Naive B cell (primary cell): Measurements from ENCODE around the gene KANK2. TPM values are rescaled to one million over a fixed set of nuclear protein-coding genes. Genes with fewer than 3 reads are reported as not detected.
"Not testable (repeated sequence)": the region's sequence is repeated elsewhere in the genome, so short reads cannot be mapped to it uniquely, and the experiment has no call there.

ENCODE experiments used
- ATAC-seq, 2 donors: fragments of 150-1000 bp; cut with Tn5 transposase; 2 replicates each; pipeline ENCODE4 v1.10.0; 2021; ENCODE audit warnings: low read depth in 2 of 2, mild to moderate bottlenecking in 2 of 2, moderate library complexity in 2 of 2
- DNase-seq: peaks from one replicate; pipeline ENCODE4 v3.0.0; 2022
- H3K27ac Mint-ChIP-seq, 6 donors: one replicate each; pipeline ENCODE4 v1.8.0; 2020 to 2022; ENCODE audit warnings: mild to moderate bottlenecking in 6 of 6, mixed read lengths in 6 of 6, moderate library complexity in 5 of 6, inconsistent platforms in 2 of 6
- H3K27me3 Mint-ChIP-seq, 3 donors: one replicate each; pipeline ENCODE4 v1.8.0; 2021 to 2022; ENCODE audit warnings: mixed read lengths in 3 of 3, mild to moderate bottlenecking in 1 of 3
- H3K36me3 Mint-ChIP-seq, 2 donors: one replicate each; pipeline ENCODE4 v1.8.0; 2020 to 2022; ENCODE audit warnings: mixed read lengths in 2 of 2, inconsistent platforms in 1 of 2, mild to moderate bottlenecking in 1 of 2
- H3K4me1 Mint-ChIP-seq, 3 donors: one replicate each; pipeline ENCODE4 v1.8.0; 2020 to 2022; ENCODE audit warnings: mixed read lengths in 3 of 3, inconsistent platforms in 1 of 3, mild to moderate bottlenecking in 1 of 3, moderate library complexity in 1 of 3
- H3K4me3 Mint-ChIP-seq, 8 donors: one replicate each; pipeline ENCODE4 v1.8.0; 2020 to 2022; ENCODE audit warnings: mild to moderate bottlenecking in 8 of 8, mixed read lengths in 8 of 8, moderate library complexity in 8 of 8, inconsistent platforms in 2 of 8
- H3K9me3 Mint-ChIP-seq, 7 donors: one replicate each; pipeline ENCODE4 v1.8.0; 2020 to 2022; ENCODE audit warnings: mixed read lengths in 7 of 7, mild to moderate bottlenecking in 5 of 7, inconsistent platforms in 2 of 7, moderate library complexity in 1 of 7
- polyA plus RNA-seq, 6 donors: library from polyadenylated mRNA; unstranded; fragments of 300-500 nt; fragmentation: Illumina TruSeq; gene quantifications; one replicate each; pipeline ENCODE4 v1.2.3, GENCODE V29; 2021; ENCODE audit warnings: low read depth in 6 of 6

KANK2 gene
- polyA plus RNA-seq, 6 donors from 2014 or later = 0.09 to 0.57 (median 0.19) TPM; not detected in 3

GRCh38 chr19:11172576-11172975 is 24.8 kb downstream of the KANK2 start:
- peak overlapping the region in 2 of 6 donors; percentile 10 to 53 for H3K27ac Mint-ChIP-seq
- H3K4me3 Mint-ChIP-seq = no peak overlapping the region
- H3K9me3 Mint-ChIP-seq = no peaks in the 10 kb centered on the region
- DNase-seq (no peak), ATAC-seq (no peak)
- H3K27me3 Mint-ChIP-seq = peaks cover 0 to under 1% (median 0%) of the 10 kb centered on the region in 3 donors
- H3K4me1 Mint-ChIP-seq = no peaks in the 10 kb centered on the region
- H3K36me3 Mint-ChIP-seq = no peaks in the 10 kb centered on the region

GRCh38 chr19:11171144-11171543 is 26.2 kb downstream of the KANK2 start:
- DNase-seq (no peak), ATAC-seq (no peak)
- Mint-ChIP-seq H3K36me3 (no peaks in the 10 kb centered on the region), H3K27ac (no peak overlapping the region), H3K27me3 (no peaks in the 10 kb centered on the region), H3K4me3 (no peak overlapping the region), H3K4me1 (no peaks in the 10 kb centered on the region), H3K9me3 (no peaks in the 10 kb centered on the region)

DNA sequence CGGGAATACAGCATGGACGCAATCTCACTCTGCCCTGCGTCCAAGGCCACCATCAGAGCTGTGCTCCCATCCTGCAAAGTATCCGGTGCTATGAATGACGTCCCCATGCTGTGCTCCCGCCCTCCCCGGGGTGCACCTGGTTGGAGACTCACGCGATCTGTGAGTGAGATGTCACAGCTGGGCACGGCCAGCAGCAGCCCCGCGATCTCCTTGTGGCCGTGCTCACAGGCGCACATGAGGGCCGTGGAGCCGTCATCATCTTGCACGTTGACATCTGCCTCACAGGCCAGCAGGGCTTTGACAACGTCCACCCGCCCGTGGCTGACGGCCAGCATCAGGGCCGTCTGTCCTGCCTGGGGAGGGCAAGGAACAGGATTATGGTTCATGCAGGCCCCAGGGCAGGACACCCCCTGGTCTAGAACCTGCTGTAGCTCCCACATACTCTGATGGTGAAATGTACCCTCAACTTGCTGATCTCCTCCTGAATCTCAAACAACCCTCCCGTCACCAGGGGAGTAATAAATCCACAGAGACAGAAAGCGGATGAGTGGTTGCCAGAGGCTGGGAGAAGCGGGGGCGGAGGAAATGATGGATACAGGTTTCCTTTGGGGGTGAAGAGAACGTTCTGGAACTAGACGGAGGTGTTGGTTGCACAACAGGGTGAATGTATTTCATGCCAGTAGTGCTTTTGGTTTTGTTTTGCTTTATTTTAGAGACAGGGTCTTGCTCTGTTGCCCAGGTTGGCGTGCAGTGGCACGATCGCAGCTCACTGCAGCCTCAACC is 27.3 kb downstream of the KANK2 start:
- no peak for ATAC-seq
- Mint-ChIP-seq H3K4me1 (no peaks in the 10 kb centered on the region), H3K36me3 (no peaks in the 10 kb centered on the region), H3K9me3 (no peaks in the 10 kb centered on the region), H3K27ac (peak overlapping the region in 1 of 6 donors; percentile 87), H3K4me3 (no peak overlapping the region), H3K27me3 (no peaks in the 10 kb centered on the region)
- DNase-seq = no peak

- Mint-ChIP-seq H3K9me3 (no peaks in the 10 kb centered on the region), H3K4me3 (no peak overlapping the region), H3K4me1 (no peaks in the 10 kb centered on the region), H3K27ac (no peak overlapping the region), H3K36me3 (no peaks in the 10 kb centered on the region), H3K27me3 (no peaks in the 10 kb centered on the region)
- ATAC-seq (no peak), DNase-seq (no peak)
These were observed 28.8 kb downstream of the KANK2 start for GRCh38 chr19:11168568-11168967.

GRCh38 chr19:11166281-11167142 is 30.8 kb downstream of the KANK2 start:
- H3K36me3 Mint-ChIP-seq = no peaks in the 10 kb centered on the region
- H3K9me3 Mint-ChIP-seq = no peaks in the 10 kb centered on the region
- no peaks in the 10 kb centered on the region for H3K4me1 Mint-ChIP-seq
- peak overlapping the region in 1 of 8 donors; percentile 80 for H3K4me3 Mint-ChIP-seq
- ATAC-seq (no peak), DNase-seq (no peak)
- H3K27me3 Mint-ChIP-seq = no peaks in the 10 kb centered on the region
- peak overlapping the region in 1 of 6 donors; percentile 63 for H3K27ac Mint-ChIP-seq

GRCh38 chr19:11165486-11166030 is 31.8 kb downstream of the KANK2 start:
- no peaks in the 10 kb centered on the region for H3K27me3 Mint-ChIP-seq
- H3K36me3 Mint-ChIP-seq = no peaks in the 10 kb centered on the region
- no peak for DNase-seq
- H3K9me3 Mint-ChIP-seq = no peaks in the 10 kb centered on the region
- no peaks in the 10 kb centered on the region for H3K4me1 Mint-ChIP-seq
- no peak overlapping the region for H3K27ac Mint-ChIP-seq
- H3K4me3 Mint-ChIP-seq = no peak overlapping the region
- no peak for ATAC-seq

DNA sequence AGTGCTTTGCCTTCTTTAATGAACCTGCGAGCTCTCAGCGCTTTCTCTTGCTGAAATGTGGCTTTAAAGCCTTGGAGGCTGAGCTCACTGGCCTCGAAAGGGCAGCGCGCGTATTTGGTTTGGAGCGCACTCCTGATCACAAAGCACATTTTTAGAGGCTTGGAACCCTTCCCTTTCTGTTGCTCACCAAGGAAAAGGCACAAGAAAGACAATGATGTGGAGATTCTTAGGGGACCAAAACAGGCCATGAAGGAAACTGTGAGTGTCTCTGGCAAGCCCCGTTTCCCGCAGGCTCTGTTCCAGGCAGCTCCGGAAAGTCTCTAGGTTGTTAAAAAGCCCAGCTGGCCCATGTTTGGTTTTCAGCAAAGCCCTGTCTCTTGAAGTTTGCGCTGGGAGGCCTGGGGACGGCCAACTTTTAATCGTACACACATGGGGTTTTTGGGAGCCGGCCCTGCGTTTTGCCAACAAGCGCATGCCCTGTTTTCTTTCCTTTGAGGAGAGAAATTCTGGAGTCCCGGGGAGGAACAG is 32.4 kb downstream of the KANK2 start:
- Mint-ChIP-seq H3K27me3 (no peaks in the 10 kb centered on the region), H3K4me3 (no peak overlapping the region), H3K36me3 (no peaks in the 10 kb centered on the region), H3K9me3 (peaks cover 0 to 3% (median 0%) of the 10 kb centered on the region in 7 donors), H3K4me1 (no peaks in the 10 kb centered on the region), H3K27ac (no peak overlapping the region)
- no peak for DNase-seq
- no peak for ATAC-seq

DNA sequence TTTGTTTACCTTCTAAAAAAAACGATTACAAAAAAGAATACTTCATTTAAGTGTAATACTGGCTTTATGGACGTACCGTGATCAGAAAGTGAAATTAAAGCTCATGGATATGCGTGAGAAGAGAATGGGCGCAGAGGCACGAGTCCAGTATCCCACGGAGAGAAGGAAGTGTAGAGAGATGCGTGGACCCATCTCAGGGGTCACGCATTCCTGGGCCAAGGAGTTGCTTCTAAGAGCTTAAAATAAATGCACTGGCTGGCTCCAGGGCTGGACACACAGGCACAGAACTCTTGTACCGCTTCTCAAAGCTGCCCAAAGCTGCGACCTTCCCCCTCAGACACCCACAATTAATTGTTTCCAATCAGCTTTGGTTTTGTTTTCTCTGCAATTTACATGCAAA is 33.0 kb downstream of the KANK2 start:
- DNase-seq (no peak), ATAC-seq (no peak)
- H3K36me3 Mint-ChIP-seq = no peaks in the 10 kb centered on the region
- peak overlapping the region in 1 of 6 donors; percentile 70 for H3K27ac Mint-ChIP-seq
- H3K4me3 Mint-ChIP-seq = no peak overlapping the region
- no peaks in the 10 kb centered on the region for H3K4me1 Mint-ChIP-seq
- H3K27me3 Mint-ChIP-seq = no peaks in the 10 kb centered on the region
- H3K9me3 Mint-ChIP-seq = peaks cover 0 to 3% (median 0%) of the 10 kb centered on the region in 7 donors

DNA sequence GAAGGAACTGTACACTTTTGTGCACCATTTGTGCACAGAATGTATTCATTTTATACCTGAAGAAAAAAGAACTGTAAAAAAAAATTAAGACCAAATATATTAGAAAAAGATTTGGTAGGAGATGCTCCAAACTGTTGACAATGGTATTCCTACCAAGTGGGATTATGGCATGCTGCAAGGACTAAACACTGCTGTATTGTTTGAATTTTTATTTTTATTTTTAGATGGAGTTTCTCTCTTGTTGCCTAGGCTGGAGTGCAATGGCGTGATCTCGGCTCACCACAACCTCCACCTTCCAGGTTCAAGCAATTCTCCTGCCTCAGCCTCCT is 36.9 kb downstream of the KANK2 start:
- not testable (repeated sequence) for ATAC-seq, H3K27me3 Mint-ChIP-seq, H3K27ac Mint-ChIP-seq, H3K9me3 Mint-ChIP-seq, DNase-seq, H3K4me1 Mint-ChIP-seq, H3K4me3 Mint-ChIP-seq, H3K36me3 Mint-ChIP-seq

- Mint-ChIP-seq H3K27me3 (peaks cover 0 to under 1% (median 0%) of the 10 kb centered on the region in 3 donors), H3K4me1 (peaks cover 4 to 15% (median 12%) of the 10 kb centered on the region in 3 donors), H3K36me3 (no peaks in the 10 kb centered on the region), H3K27ac (peak overlapping the region in 1 of 6 donors; percentile 49), H3K4me3 (peak overlapping the region in 1 of 8 donors; percentile 70), H3K9me3 (peaks cover 0 to 3% (median 0%) of the 10 kb centered on the region in 7 donors)
- no peak for DNase-seq
- no peak for ATAC-seq
These were observed 37.5 kb downstream of the KANK2 start for GRCh38 chr19:11159598-11160439.

DNA sequence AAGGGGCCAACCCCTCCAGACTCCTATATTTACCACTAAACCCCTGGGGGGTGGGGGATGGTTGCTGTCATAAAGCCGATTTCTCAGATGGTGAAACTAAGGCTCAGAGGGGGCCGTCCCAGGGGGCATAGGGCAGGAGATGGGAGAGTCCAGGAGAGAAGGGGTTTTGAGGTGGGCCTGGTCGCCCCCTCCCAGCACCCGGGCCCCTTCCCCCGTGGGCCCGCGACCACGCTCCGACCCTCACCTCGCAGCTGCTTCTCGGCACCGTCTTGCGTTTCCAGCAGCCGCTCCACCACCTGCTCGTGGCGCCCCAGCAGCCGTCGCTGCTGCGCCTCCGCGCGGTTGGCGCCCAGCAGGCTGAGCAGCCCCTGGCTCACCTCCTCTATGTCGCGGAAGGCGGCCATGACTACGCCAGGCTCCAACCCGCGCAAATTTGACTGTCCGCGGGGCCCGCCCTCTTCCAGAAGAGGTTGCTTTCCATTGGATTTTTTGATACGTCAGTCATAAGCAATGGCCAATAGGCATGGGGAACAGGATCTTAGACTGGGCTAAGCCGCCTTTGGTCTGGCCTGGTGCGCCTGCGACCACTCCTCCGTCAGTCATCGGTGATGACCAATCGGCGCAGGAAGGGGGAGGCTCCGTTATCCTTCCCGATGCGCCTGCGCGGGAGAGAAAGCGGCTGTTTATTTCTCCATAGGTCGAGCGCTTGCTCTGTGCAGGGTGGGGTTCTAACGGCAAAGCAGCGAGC is 41.8 kb downstream of the KANK2 start, which contains the start of gene SPC24:
SPC24 (minus strand) TSS at position 410 of the 748 bp plus-strand sequence; CDS start at position 404, 6 bp downstream.
- H3K27ac Mint-ChIP-seq = peak within 1 kb of the TSS in 5 of 6 donors; percentile 11 to 79 (median 54)
- H3K9me3 Mint-ChIP-seq = peaks cover 0 to 3% (median 0%) of the 10 kb centered on the region in 7 donors
- peaks cover 0 to 7% (median 0%) of the 10 kb centered on the region in 3 donors for H3K27me3 Mint-ChIP-seq
- peak within 1 kb of the TSS; percentile 60 to 91 (median 88) for H3K4me3 Mint-ChIP-seq
- peak; percentile 88 for DNase-seq
- ATAC-seq = peak; percentile 96 to 97
- peaks cover 9 to 21% (median 17%) of the 10 kb centered on the region in 3 donors for H3K4me1 Mint-ChIP-seq
- H3K36me3 Mint-ChIP-seq = no peaks in the 10 kb centered on the region

DNA sequence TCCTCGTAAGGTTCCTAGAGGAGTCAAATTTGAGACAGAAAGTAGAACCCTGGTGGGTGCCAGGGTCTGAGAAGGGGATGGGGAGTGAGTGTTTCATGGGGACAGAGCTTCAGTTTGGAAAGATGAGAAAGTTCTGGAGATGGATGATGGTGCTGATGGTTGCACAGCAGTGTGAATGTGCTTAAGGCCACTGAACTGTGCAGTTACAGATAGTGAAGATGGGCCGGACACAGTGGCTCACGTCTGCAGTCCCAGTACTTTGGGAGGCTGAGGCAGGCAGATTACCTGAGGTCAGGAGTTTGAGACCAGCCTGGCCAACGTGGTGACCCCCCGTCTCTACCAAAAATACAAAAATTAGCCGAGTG is 42.7 kb downstream of the KANK2 start:
- peak overlapping the region in 1 of 6 donors; percentile 79 for H3K27ac Mint-ChIP-seq

More for the DNA sequence above, 42.7 kb downstream of the KANK2 start:
- no peak for DNase-seq
- peaks cover 0 to 7% (median 0%) of the 10 kb centered on the region in 3 donors for H3K27me3 Mint-ChIP-seq
- no peak for ATAC-seq
- no peaks in the 10 kb centered on the region for H3K9me3 Mint-ChIP-seq
- H3K36me3 Mint-ChIP-seq = no peaks in the 10 kb centered on the region
- H3K4me1 Mint-ChIP-seq = peaks cover 9 to 21% (median 17%) of the 10 kb centered on the region in 3 donors
- peak overlapping the region; percentile 42 to 90 (median 84) for H3K4me3 Mint-ChIP-seq
